HCT116 (cell line): ENCODE results near the gene DENND4C.

Experiments used
- CEBPB ChIP-seq: IDR thresholded peaks from 2 replicates; pipeline ENCODE4 v1.6.1; 2012; ENCODE audit warnings: low read depth
- EGR1 ChIP-seq: IDR thresholded peaks from 2 replicates; pipeline ENCODE4 v1.6.1; 2012; ENCODE audit warnings: low read depth
- EZH2 ChIP-seq: fragments of 200-600 bp; sonication (generic); IDR thresholded peaks from 2 replicates; pipeline ENCODE4 v1.6.1; 2017; ENCODE audit warnings: antibody characterized with exemption, mixed run types
- EZH2phosphoT487 ChIP-seq: fragments of 200-600 bp; IDR thresholded peaks from 2 replicates; pipeline ENCODE4 v1.6.1; 2018; ENCODE audit warnings: antibody characterized with exemption, borderline replicate concordance
- FOSL1 ChIP-seq: IDR thresholded peaks from 2 replicates; pipeline ENCODE4 v1.6.1; 2012; ENCODE audit warnings: low read depth
- POLR2AphosphoS5 ChIP-seq: IDR thresholded peaks from 2 replicates; pipeline ENCODE4 v1.6.1; 2011; ENCODE audit warnings: mild to moderate bottlenecking, low read depth, low read length, moderate library complexity
- SIN3A ChIP-seq: IDR thresholded peaks from 2 replicates; pipeline ENCODE4 v1.6.1; 2012; ENCODE audit warnings: low read depth
- TCF7L2 ChIP-seq: IDR thresholded peaks from 2 replicates; pipeline ENCODE4 v1.7.0; 2011; ENCODE audit warnings: borderline replicate concordance, inconsistent platforms; ENCODE audit not compliant: insufficient read depth, insufficient read length; ENCODE audit errors: extremely low read depth
- ZFX ChIP-seq: fragments of 450-650 bp; IDR thresholded peaks from 2 replicates; pipeline ENCODE4 v1.6.1; 2017
- ZNF274 ChIP-seq: fragments of 200-500 bp; sonication (Bioruptor generic); IDR thresholded peaks from 2 replicates; pipeline ENCODE4 v1.6.1; 2014; ENCODE audit warnings: mild to moderate bottlenecking, low read depth, low read length, inconsistent platforms
- TF ChIP-seq, protein P1 (sequence below), 3 experiments: fragments of 200-600 bp in 1 of 3; sonication (generic) in 1 of 3; IDR thresholded peaks in 2 of 3; conservative IDR thresholded peaks in 1 of 3; 2 replicates each; pipeline ENCODE4 v1.5.1; 2012 to 2017; ENCODE audit warnings: low read depth in 2 of 3, low read length in 2 of 3, antibody characterized with exemption in 1 of 3, borderline replicate concordance in 1 of 3, control low read depth in 1 of 3, mild to moderate bottlenecking in 1 of 3, mixed read lengths in 1 of 3, mixed run types in 1 of 3, moderate library complexity in 1 of 3; ENCODE audit not compliant: insufficient read depth in 1 of 3
- TF ChIP-seq, protein P2 (sequence below): IDR thresholded peaks from 2 replicates; pipeline ENCODE4 v1.6.1; 2012
- TF ChIP-seq, protein P3 (sequence below): IDR thresholded peaks from 2 replicates; pipeline ENCODE4 v1.6.1; 2012; ENCODE audit warnings: low read depth
- TF ChIP-seq, protein P4 (sequence below): IDR thresholded peaks from 2 replicates; pipeline ENCODE4 v1.6.1; 2012

DNA sequence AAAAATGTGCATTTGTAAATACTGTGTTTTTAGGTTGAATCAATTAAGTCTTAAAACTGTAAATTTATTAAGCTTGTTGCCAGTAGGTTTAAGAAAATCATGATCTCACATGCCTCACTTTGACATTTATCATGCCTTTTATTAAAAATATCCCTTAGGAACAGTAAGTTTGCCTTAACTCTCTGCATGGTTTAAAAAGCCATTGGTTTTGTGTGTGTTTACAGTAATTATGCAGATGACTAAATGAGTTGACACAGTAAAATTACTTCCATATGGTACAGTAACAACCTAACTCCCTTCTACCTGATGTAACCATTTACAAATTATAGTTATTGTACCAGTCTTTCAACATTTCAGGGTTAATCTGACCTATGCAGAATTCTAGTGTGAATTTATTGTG, 143.0 kb downstream of the DENND4C start:
- TF ChIP-seq EZH2, result no peak
- TF ChIP-seq, protein P1, sequence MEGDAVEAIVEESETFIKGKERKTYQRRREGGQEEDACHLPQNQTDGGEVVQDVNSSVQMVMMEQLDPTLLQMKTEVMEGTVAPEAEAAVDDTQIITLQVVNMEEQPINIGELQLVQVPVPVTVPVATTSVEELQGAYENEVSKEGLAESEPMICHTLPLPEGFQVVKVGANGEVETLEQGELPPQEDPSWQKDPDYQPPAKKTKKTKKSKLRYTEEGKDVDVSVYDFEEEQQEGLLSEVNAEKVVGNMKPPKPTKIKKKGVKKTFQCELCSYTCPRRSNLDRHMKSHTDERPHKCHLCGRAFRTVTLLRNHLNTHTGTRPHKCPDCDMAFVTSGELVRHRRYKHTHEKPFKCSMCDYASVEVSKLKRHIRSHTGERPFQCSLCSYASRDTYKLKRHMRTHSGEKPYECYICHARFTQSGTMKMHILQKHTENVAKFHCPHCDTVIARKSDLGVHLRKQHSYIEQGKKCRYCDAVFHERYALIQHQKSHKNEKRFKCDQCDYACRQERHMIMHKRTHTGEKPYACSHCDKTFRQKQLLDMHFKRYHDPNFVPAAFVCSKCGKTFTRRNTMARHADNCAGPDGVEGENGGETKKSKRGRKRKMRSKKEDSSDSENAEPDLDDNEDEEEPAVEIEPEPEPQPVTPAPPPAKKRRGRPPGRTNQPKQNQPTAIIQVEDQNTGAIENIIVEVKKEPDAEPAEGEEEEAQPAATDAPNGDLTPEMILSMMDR (IDR thresholded peaks at IDR 0.05 in 2 of 3, conservative IDR thresholded peaks at IDR 0.05 in 1 of 3; ENCODE audit: borderline replicate concordance in 1 of 3, insufficient read depth in 1 of 3, low read depth in 2 of 3, low read length in 2 of 3), result no peak
- no peak for TF ChIP-seq CEBPB
- TF ChIP-seq TCF7L2, result no peak
- TF ChIP-seq, protein P2, sequence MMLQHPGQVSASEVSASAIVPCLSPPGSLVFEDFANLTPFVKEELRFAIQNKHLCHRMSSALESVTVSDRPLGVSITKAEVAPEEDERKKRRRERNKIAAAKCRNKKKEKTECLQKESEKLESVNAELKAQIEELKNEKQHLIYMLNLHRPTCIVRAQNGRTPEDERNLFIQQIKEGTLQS, result no peak
- no peak for TF ChIP-seq ZNF274
- TF ChIP-seq ZFX, result no peak
- TF ChIP-seq SIN3A, result no peak
- no peak for TF ChIP-seq POLR2AphosphoS5
- TF ChIP-seq, protein P3, sequence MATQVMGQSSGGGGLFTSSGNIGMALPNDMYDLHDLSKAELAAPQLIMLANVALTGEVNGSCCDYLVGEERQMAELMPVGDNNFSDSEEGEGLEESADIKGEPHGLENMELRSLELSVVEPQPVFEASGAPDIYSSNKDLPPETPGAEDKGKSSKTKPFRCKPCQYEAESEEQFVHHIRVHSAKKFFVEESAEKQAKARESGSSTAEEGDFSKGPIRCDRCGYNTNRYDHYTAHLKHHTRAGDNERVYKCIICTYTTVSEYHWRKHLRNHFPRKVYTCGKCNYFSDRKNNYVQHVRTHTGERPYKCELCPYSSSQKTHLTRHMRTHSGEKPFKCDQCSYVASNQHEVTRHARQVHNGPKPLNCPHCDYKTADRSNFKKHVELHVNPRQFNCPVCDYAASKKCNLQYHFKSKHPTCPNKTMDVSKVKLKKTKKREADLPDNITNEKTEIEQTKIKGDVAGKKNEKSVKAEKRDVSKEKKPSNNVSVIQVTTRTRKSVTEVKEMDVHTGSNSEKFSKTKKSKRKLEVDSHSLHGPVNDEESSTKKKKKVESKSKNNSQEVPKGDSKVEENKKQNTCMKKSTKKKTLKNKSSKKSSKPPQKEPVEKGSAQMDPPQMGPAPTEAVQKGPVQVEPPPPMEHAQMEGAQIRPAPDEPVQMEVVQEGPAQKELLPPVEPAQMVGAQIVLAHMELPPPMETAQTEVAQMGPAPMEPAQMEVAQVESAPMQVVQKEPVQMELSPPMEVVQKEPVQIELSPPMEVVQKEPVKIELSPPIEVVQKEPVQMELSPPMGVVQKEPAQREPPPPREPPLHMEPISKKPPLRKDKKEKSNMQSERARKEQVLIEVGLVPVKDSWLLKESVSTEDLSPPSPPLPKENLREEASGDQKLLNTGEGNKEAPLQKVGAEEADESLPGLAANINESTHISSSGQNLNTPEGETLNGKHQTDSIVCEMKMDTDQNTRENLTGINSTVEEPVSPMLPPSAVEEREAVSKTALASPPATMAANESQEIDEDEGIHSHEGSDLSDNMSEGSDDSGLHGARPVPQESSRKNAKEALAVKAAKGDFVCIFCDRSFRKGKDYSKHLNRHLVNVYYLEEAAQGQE, result no peak
- TF ChIP-seq, protein P4, sequence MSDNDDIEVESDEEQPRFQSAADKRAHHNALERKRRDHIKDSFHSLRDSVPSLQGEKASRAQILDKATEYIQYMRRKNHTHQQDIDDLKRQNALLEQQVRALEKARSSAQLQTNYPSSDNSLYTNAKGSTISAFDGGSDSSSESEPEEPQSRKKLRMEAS, result no peak
- no peak for TF ChIP-seq EGR1
- no peak for TF ChIP-seq FOSL1
- no peak for TF ChIP-seq EZH2phosphoT487
